GM19372 (cell line): ENCODE measurements around the gene TNNC1.

Source experiments
- ATAC-seq: cut with Tn5 transposase; IDR thresholded peaks from one replicate; pipeline ENCODE4 v1.9.1; 2021; ENCODE audit warnings: mild to moderate bottlenecking, low read depth, moderate library complexity; ENCODE audit not compliant: unreplicated experiment

TNNC1 gene

GRCh38 chr3:52432691-52433141, 21.1 kb downstream of the TNNC1 start:
- ATAC-seq, result no peak

- no peak for ATAC-seq
Observed at GRCh38 chr3:52432225-52432624, 21.6 kb downstream of the TNNC1 start.

GRCh38 chr3:52431459-52432223, 22.2 kb downstream of the TNNC1 start:
- no peak for ATAC-seq

GRCh38 chr3:52430416-52430810, 23.4 kb downstream of the TNNC1 start:
- ATAC-seq, result no peak

GRCh38 chr3:52429779-52430415, 23.9 kb downstream of the TNNC1 start:
- no peak for ATAC-seq

- ATAC-seq, result no peak
Observed at GRCh38 chr3:52429031-52429430, 24.8 kb downstream of the TNNC1 start.

GRCh38 chr3:52428151-52429005, 25.5 kb downstream of the TNNC1 start:
- no peak for ATAC-seq

GRCh38 chr3:52423173-52423572, 30.7 kb downstream of the TNNC1 start:
- no peak for ATAC-seq

GRCh38 chr3:52422669-52423068, 31.2 kb downstream of the TNNC1 start:
- ATAC-seq, result no peak

GRCh38 chr3:52420388-52420787, 33.5 kb downstream of the TNNC1 start:
- ATAC-seq, result no peak

GRCh38 chr3:52415800-52416199, 38.0 kb downstream of the TNNC1 start:
- no peak for ATAC-seq

GRCh38 chr3:52408466-52408865, 45.4 kb downstream of the TNNC1 start:
- no peak for ATAC-seq

- ATAC-seq, result no peak
Observed at GRCh38 chr3:52407779-52408178, 46.1 kb downstream of the TNNC1 start.

- no peak for ATAC-seq
Observed at GRCh38 chr3:52406791-52407510, 46.9 kb downstream of the TNNC1 start.

- no peak for ATAC-seq
Observed at GRCh38 chr3:52406231-52406661, 47.6 kb downstream of the TNNC1 start.

- ATAC-seq, result no peak
Observed at GRCh38 chr3:52405601-52406110, 48.2 kb downstream of the TNNC1 start.

- ATAC-seq, result no peak
Observed at GRCh38 chr3:52405066-52405465, 48.8 kb downstream of the TNNC1 start.

- ATAC-seq, result no peak
Observed at GRCh38 chr3:52404391-52404790, 49.5 kb downstream of the TNNC1 start.

GRCh38 chr3:52403955-52404354, 49.9 kb downstream of the TNNC1 start:
- no peak for ATAC-seq

GRCh38 chr3:52403271-52403841, 50.5 kb downstream of the TNNC1 start:
- no peak for ATAC-seq
